Endothelial cell (in vitro differentiated cells): ENCODE measurements around the gene PLPPR1. TPM values are rescaled to one million over a fixed set of nuclear protein-coding genes. Genes with fewer than 3 reads are reported as not detected.

Experiments
- DNase-seq: peaks from one replicate; pipeline ENCODE4 v3.0.0; 2021; ENCODE audit warnings: low spot score
- H3K27ac Mint-ChIP-seq: one replicate; pipeline ENCODE4 v1.8.0; 2021; ENCODE audit warnings: mixed read lengths, inconsistent platforms; ENCODE audit not compliant: unreplicated experiment
- H3K27me3 Mint-ChIP-seq: one replicate; pipeline ENCODE4 v1.8.0; 2021; ENCODE audit warnings: mild to moderate bottlenecking, moderate library complexity, mixed read lengths, inconsistent platforms; ENCODE audit not compliant: unreplicated experiment
- H3K36me3 Mint-ChIP-seq: one replicate; pipeline ENCODE4 v1.8.0; 2021; ENCODE audit warnings: mild to moderate bottlenecking, low read depth, mixed read lengths, inconsistent platforms; ENCODE audit not compliant: unreplicated experiment
- H3K4me1 Mint-ChIP-seq: one replicate; pipeline ENCODE4 v1.8.0; 2021; ENCODE audit warnings: mild to moderate bottlenecking, mixed read lengths, inconsistent platforms; ENCODE audit not compliant: unreplicated experiment
- H3K4me3 Mint-ChIP-seq: one replicate; pipeline ENCODE4 v1.8.0; 2021; ENCODE audit warnings: mild to moderate bottlenecking, mixed read lengths, inconsistent platforms; ENCODE audit not compliant: unreplicated experiment
- H3K9me3 Mint-ChIP-seq: one replicate; pipeline ENCODE4 v1.8.0; 2021; ENCODE audit warnings: mixed read lengths, inconsistent platforms; ENCODE audit not compliant: unreplicated experiment
- total RNA-seq: library from RNA; stranded (reverse); fragmentation: NEBNext Ultra II Directional; extraction: Animal tissue kit (Norgen Biotek cat#: 25700); gene quantifications from one replicate; pipeline ENCODE4 v1.2.1, GENCODE V29; 2021; ENCODE audit not compliant: unreplicated experiment
- TF ChIP-seq, protein P1 (sequence below): fragments of 200-600 bp; sonication (generic); IDR thresholded peaks from one replicate; pipeline ENCODE4 v1.5.0; 2021; ENCODE audit warnings: antibody characterized with exemption; ENCODE audit not compliant: unreplicated experiment

PLPPR1 gene
- total RNA-seq, 1 donor from 2014 or later = 0.15 TPM

DNA sequence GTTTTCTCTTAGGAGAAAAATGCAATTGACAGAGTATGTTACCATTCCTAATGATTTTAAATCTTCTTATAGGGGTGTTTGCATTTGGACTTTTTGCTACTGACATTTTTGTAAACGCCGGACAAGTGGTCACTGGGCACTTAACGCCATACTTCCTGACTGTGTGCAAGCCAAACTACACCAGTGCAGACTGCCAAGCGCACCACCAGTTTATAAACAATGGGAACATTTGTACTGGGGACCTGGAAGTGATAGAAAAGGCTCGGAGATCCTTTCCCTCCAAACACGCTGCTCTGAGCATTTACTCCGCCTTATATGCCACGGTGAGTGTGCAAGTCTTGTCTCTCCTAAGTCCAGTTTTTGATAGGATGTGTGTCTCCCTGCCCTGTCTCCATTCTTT, 280.6 kb downstream of the PLPPR1 start:
- H3K4me1 Mint-ChIP-seq = peaks cover 1% of the 10 kb centered on the region
- TF ChIP-seq, protein P1, sequence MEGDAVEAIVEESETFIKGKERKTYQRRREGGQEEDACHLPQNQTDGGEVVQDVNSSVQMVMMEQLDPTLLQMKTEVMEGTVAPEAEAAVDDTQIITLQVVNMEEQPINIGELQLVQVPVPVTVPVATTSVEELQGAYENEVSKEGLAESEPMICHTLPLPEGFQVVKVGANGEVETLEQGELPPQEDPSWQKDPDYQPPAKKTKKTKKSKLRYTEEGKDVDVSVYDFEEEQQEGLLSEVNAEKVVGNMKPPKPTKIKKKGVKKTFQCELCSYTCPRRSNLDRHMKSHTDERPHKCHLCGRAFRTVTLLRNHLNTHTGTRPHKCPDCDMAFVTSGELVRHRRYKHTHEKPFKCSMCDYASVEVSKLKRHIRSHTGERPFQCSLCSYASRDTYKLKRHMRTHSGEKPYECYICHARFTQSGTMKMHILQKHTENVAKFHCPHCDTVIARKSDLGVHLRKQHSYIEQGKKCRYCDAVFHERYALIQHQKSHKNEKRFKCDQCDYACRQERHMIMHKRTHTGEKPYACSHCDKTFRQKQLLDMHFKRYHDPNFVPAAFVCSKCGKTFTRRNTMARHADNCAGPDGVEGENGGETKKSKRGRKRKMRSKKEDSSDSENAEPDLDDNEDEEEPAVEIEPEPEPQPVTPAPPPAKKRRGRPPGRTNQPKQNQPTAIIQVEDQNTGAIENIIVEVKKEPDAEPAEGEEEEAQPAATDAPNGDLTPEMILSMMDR = no peak
- no peaks in the 10 kb centered on the region for H3K36me3 Mint-ChIP-seq
- peaks cover 4% of the 10 kb centered on the region for H3K27me3 Mint-ChIP-seq
- no peak overlapping the region for H3K4me3 Mint-ChIP-seq
- no peak for DNase-seq
- no peak overlapping the region for H3K27ac Mint-ChIP-seq
- H3K9me3 Mint-ChIP-seq = no peaks in the 10 kb centered on the region

DNA sequence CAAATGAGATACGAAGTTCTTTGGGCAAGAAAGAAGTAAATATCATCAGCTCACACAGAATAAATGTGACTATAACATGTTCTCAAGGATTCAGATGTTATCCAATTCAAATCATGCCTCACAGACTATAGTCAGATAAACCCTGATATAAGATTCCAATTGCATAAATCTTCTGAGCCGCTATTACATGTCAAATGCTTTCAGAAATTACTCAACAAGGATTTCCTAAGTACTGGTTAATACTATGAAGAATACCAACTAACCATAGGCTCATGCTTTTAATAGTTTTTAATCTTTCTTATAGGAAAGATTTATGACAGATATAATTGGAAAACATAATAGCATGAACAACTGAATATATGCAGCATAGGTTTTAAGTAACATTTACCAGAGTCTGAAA, 282.7 kb downstream of the PLPPR1 start:
- peaks cover 17% of the 10 kb centered on the region for H3K4me1 Mint-ChIP-seq
- no peak for DNase-seq
- H3K9me3 Mint-ChIP-seq = no peaks in the 10 kb centered on the region
- H3K27ac Mint-ChIP-seq = no peak overlapping the region
- H3K27me3 Mint-ChIP-seq = peaks cover under 1% of the 10 kb centered on the region
- H3K4me3 Mint-ChIP-seq = no peak overlapping the region
- TF ChIP-seq, protein P1 = no peak
- no peaks in the 10 kb centered on the region for H3K36me3 Mint-ChIP-seq

DNA sequence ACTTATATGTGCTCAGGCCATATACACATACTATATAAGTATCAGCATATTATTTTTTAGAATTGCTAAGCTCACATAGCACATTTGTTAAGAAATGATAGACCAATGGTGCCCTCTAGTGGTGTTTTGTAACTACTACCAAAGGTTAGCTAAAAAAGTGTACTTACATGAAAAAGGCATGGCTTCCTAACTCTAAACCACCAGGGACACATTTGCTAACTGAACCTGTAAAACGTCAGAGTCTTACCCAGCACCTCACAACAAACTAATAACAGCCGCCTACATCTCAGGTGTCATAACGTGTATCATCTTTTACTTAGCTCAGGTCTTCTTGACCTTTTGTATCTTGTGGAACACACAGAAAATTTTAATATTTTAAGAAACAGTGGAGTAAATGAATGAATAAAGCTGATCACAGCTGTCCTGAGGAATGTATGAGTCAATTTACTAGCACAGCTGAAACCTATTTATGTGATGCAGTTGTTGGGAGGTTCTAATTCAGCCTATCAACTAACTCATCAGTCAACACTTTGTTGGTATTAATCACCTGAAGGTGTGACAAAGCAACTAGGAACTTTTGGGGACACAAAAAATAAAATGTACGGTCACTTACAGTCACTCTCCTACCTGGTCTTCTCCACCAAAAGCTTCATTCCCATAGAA, 283.4 kb downstream of the PLPPR1 start:
- peaks cover 21% of the 10 kb centered on the region for H3K4me1 Mint-ChIP-seq
- TF ChIP-seq, protein P1 = peak; percentile 92
- peak; percentile 25 for DNase-seq
- no peaks in the 10 kb centered on the region for H3K9me3 Mint-ChIP-seq
- no peak overlapping the region for H3K27ac Mint-ChIP-seq
- H3K36me3 Mint-ChIP-seq = no peaks in the 10 kb centered on the region
- H3K27me3 Mint-ChIP-seq = no peaks in the 10 kb centered on the region
- H3K4me3 Mint-ChIP-seq = no peak overlapping the region

DNA sequence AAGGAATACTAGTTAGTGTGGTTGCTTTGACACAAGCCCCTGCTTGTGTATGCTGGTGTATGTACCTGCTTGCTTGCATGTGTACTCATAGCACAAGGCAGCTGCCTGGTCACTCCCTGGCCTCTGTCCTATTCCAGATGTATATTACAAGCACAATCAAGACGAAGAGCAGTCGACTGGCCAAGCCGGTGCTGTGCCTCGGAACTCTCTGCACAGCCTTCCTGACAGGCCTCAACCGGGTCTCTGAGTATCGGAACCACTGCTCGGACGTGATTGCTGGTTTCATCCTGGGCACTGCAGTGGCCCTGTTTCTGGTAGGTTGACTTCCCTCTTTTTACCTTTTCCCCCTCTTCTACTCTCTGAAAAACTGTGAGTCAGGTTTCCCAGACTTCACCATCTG, 284.1 kb downstream of the PLPPR1 start:
- Mint-ChIP-seq H3K27me3 (no peaks in the 10 kb centered on the region), H3K36me3 (no peaks in the 10 kb centered on the region), H3K27ac (no peak overlapping the region), H3K4me3 (no peak overlapping the region), H3K9me3 (no peaks in the 10 kb centered on the region), H3K4me1 (peaks cover 21% of the 10 kb centered on the region)
- no peak for DNase-seq
- TF ChIP-seq, protein P1 = no peak

DNA sequence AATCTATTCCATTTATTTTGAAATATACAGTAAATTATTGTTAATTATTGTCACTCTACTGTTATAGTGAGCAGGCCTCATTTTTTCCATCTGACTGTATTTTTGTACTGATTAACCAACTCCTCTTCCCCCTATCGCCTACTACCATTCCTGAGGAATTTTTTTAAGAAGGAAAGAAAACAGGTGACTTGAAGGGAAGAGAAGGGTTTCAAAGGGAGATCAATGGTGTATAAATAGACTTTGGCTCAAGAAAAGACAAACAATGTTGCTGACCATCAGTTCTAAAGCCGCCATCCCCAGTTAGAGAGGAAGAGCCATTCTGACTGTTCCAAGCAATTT, 286.6 kb downstream of the PLPPR1 start:
- TF ChIP-seq, protein P1 = no peak
- no peak overlapping the region for H3K4me3 Mint-ChIP-seq
- no peak for DNase-seq
- no peak overlapping the region for H3K27ac Mint-ChIP-seq
- no peaks in the 10 kb centered on the region for H3K9me3 Mint-ChIP-seq
- H3K36me3 Mint-ChIP-seq = no peaks in the 10 kb centered on the region
- H3K4me1 Mint-ChIP-seq = peaks cover 21% of the 10 kb centered on the region
- no peaks in the 10 kb centered on the region for H3K27me3 Mint-ChIP-seq
